ENCODE results near the gene FARP1.

The FARP1 gene

GRCh38 chr13:98432638-98433037, 289.7 kb downstream of the FARP1 start:
- H3K27ac ChIP-seq, result no peak overlapping the region
- no peak for TF ChIP-seq CTCF (conservative IDR thresholded peaks at IDR 0.05)

- TF ChIP-seq CTCF (conservative IDR thresholded peaks at IDR 0.05), result no peak
These were observed 290.8 kb downstream of the FARP1 start for GRCh38 chr13:98433654-98434053.

GRCh38 chr13:98434060-98434459, 291.2 kb downstream of the FARP1 start:
- H3K27ac ChIP-seq, result no peak overlapping the region
- TF ChIP-seq CTCF (conservative IDR thresholded peaks at IDR 0.05), result no peak

More at GRCh38 chr13:98433654-98434053, 290.8 kb downstream of the FARP1 start:
- no peak overlapping the region for H3K27ac ChIP-seq

GRCh38 chr13:98435376-98435775, 292.5 kb downstream of the FARP1 start:
- no peak overlapping the region for H3K27ac ChIP-seq
- no peak for TF ChIP-seq CTCF (conservative IDR thresholded peaks at IDR 0.05)

- TF ChIP-seq CTCF (conservative IDR thresholded peaks at IDR 0.05), result no peak
- H3K27ac ChIP-seq, result no peak overlapping the region
These were observed 293.5 kb downstream of the FARP1 start for GRCh38 chr13:98436233-98436910.

GRCh38 chr13:98438246-98439125, 295.6 kb downstream of the FARP1 start:
- TF ChIP-seq CTCF (conservative IDR thresholded peaks at IDR 0.05), result no peak
- no peak overlapping the region for H3K27ac ChIP-seq

GRCh38 chr13:98439126-98439828, 296.4 kb downstream of the FARP1 start:
- no peak for TF ChIP-seq CTCF (conservative IDR thresholded peaks at IDR 0.05)

More at GRCh38 chr13:98439126-98439828, 296.4 kb downstream of the FARP1 start:
- H3K27ac ChIP-seq, result no peak overlapping the region
